Stomach (tissue), 4 donors: ENCODE data around the gene RENBP.

Experiments used
- CTCF ChIP-seq, 7 experiments: fragments of 450-650 bp in 4 of 7; fragments of 200-600 bp in 3 of 7; sonication (generic) in 3 of 7; IDR thresholded peaks; one replicate each; pipeline ENCODE4 v1.5.1; 2016 to 2019; ENCODE audit warnings: antibody characterized with exemption in 7 of 7, control low read depth in 2 of 7, mild to moderate bottlenecking in 1 of 7
- POLR2A ChIP-seq, 4 donors: fragments of 450-650 bp; IDR thresholded peaks; one replicate each; pipeline ENCODE4 v1.6.1; 2016; ENCODE audit warnings: antibody characterized with exemption in 4 of 4, control low read depth in 2 of 4, mild to moderate bottlenecking in 1 of 4, moderate library complexity in 1 of 4

GRCh38 chrX:153952373-153953026, 8.1 kb upstream of the RENBP start:
- TF ChIP-seq CTCF (IDR thresholded peaks at IDR 0.05) (no peak), POLR2A (IDR thresholded peaks at IDR 0.05) (no peak)
